Fibroblast of mammary gland (primary cell): ENCODE data around the gene KIF26B.

ENCODE experiments used
- DNase-seq: peaks from one replicate; pipeline ENCODE4 v3.0.0-alpha.2; 2010; ENCODE audit warnings: low read depth
- H3K4me3 ChIP-seq: 2 replicates; pipeline ENCODE4 v1.5.1; 2011; ENCODE audit warnings: low read depth, mild to moderate bottlenecking, low read length, moderate library complexity; ENCODE audit not compliant: control insufficient read depth
- TF ChIP-seq, protein P1 (sequence below): conservative IDR thresholded peaks from 2 replicates; pipeline ENCODE4 v1.5.1; 2011; ENCODE audit warnings: low read depth, low read length, inconsistent platforms; ENCODE audit not compliant: control insufficient read depth, insufficient read depth

KIF26B gene

GRCh38 chr1:245687636-245688535, 533.1 kb downstream of the KIF26B start:
- no peak overlapping the region for H3K4me3 ChIP-seq
- TF ChIP-seq, protein P1, sequence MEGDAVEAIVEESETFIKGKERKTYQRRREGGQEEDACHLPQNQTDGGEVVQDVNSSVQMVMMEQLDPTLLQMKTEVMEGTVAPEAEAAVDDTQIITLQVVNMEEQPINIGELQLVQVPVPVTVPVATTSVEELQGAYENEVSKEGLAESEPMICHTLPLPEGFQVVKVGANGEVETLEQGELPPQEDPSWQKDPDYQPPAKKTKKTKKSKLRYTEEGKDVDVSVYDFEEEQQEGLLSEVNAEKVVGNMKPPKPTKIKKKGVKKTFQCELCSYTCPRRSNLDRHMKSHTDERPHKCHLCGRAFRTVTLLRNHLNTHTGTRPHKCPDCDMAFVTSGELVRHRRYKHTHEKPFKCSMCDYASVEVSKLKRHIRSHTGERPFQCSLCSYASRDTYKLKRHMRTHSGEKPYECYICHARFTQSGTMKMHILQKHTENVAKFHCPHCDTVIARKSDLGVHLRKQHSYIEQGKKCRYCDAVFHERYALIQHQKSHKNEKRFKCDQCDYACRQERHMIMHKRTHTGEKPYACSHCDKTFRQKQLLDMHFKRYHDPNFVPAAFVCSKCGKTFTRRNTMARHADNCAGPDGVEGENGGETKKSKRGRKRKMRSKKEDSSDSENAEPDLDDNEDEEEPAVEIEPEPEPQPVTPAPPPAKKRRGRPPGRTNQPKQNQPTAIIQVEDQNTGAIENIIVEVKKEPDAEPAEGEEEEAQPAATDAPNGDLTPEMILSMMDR: no peak
- no peak for DNase-seq

- H3K4me3 ChIP-seq: no peak overlapping the region
- no peak for DNase-seq
- TF ChIP-seq, protein P1: no peak
Observed at GRCh38 chr1:245688536-245689453, 534.0 kb downstream of the KIF26B start.

DNA sequence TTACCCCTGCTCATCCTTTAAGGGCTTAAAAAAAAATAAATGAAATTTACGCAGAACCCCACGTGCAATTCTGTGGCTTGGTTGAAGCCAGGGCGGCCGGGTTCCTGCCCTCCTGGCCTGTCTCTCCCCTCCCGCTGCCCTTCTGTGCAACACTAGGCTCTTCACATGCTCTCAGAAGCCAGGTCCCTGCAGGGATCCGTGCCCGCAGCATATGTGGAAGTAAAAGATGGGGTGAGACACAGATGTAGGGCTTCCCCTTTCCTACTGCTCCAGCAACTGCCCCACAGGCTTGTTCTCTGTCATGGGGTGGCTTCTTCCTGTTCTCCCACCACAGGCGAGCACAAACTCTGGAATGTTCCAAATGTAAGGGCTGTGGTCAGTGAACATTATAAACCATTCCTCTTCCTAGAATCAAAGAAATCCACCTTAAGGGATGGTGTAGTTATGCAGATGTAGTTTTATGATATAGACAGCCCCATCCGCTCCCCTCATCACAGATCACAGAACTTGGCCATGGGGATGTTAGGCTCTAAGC, 535.4 kb downstream of the KIF26B start:
- H3K4me3 ChIP-seq: no peak overlapping the region
- TF ChIP-seq, protein P1: no peak
- DNase-seq: peak; percentile 5

DNA sequence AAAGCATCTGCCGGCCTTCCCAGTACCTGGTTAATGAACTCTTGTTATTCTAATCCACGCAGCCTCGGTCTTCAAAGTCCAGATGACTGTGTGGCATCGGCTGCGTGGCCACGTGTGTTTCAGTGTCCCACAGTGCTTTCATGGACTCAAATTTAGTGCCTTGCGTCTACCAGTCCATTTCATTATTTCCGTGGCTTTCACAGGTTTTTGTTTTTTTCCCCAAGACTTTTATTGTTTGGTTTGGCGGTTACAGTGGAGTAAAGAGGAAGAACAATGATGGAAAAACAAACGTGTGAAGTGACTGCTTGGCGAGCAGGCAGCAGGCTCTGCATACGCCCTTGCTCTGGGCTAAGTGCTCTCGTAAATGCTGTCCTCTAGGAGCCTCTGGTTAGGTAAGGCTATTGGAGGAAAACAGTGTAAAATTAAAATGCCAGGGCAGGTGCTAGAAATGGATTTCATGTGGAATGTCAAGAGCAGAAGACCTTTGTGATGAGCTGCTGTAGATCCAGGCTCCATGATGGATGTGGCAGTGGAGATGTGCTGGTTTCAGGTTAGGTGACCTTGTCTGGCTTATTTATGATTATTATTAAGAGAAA, 536.3 kb downstream of the KIF26B start:
- no peak for DNase-seq
- H3K4me3 ChIP-seq: no peak overlapping the region
- TF ChIP-seq, protein P1: no peak

GRCh38 chr1:245691897-245692296, 537.1 kb downstream of the KIF26B start:
- no peak for DNase-seq
- no peak overlapping the region for H3K4me3 ChIP-seq
- TF ChIP-seq, protein P1: no peak

DNA sequence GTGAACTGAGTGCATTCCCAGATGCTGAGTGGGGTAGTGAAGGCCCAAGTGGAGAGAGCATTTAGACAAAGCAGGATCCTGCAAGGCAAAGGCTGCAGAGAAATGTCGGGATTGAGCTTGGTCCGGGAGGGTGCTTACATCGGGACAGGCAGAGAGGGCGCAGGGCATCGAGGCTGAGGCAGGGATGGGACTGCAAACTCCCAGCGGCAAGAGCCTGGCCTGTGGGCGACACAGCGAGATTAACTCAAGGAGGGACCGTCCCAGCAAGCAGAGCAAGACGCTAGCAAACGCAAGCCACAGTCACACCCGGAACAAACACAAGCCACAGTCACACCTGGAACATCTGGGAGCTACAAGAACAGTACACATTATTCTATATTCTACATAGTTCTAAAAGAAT, 537.5 kb downstream of the KIF26B start:
- TF ChIP-seq, protein P1: no peak
- no peak overlapping the region for H3K4me3 ChIP-seq
- no peak for DNase-seq
